Natural killer cell (primary cell): ENCODE measurements around the gene NOSIP. TPM values are rescaled to one million over a fixed set of nuclear protein-coding genes. Genes with fewer than 3 reads are reported as not detected.
A peak's percentile ranks its signal among the peaks of the same experiment; 100 is the strongest.

ENCODE experiments used
- ATAC-seq, 3 donors: fragments of 150-1000 bp in 2 of 3; fragments of 200-7000 bp in 1 of 3; cut with Tn5 transposase; 1 replicate in 1 of 3; 2 replicates in 2 of 3; pipeline ENCODE4 v1.10.0; 2021; ENCODE audit warnings: mild to moderate bottlenecking in 2 of 3, moderate library complexity in 2 of 3
- DNase-seq, 2 donors: peaks; one replicate each; pipeline versions ENCODE4 v3.0.0 to v3.0.0-alpha.2; 2013 to 2021; ENCODE audit warnings: mixed read lengths in 1 of 2
- H3K27ac ChIP-seq: one replicate; pipeline ENCODE4 v1.5.1; 2013; ENCODE audit warnings: mild to moderate bottlenecking, low read length
- H3K27me3 ChIP-seq: one replicate; pipeline ENCODE4 v1.6.1; 2013; ENCODE audit warnings: low read length; ENCODE audit not compliant: control insufficient read depth, insufficient read depth
- H3K36me3 ChIP-seq: one replicate; pipeline ENCODE4 v1.6.1; 2013; ENCODE audit warnings: low read length; ENCODE audit not compliant: control insufficient read depth, insufficient read depth
- H3K4me1 ChIP-seq: one replicate; pipeline ENCODE4 v1.6.1; 2013; ENCODE audit warnings: low read length; ENCODE audit not compliant: control insufficient read depth, insufficient read depth
- H3K4me3 ChIP-seq: one replicate; pipeline ENCODE4 v1.5.1; 2013; ENCODE audit warnings: low read length
- H3K9me3 ChIP-seq: one replicate; pipeline ENCODE4 v1.6.1; 2013; ENCODE audit warnings: low read length; ENCODE audit not compliant: control insufficient read depth, insufficient read depth
- H3K27ac Mint-ChIP-seq, 2 donors: one replicate each; pipeline ENCODE4 v1.8.0; 2022; ENCODE audit warnings: mild to moderate bottlenecking in 2 of 2, mixed read lengths in 2 of 2, moderate library complexity in 1 of 2
- H3K27me3 Mint-ChIP-seq, 2 donors: one replicate each; pipeline ENCODE4 v1.8.0; 2022; ENCODE audit warnings: low read depth in 2 of 2, mixed read lengths in 2 of 2
- H3K36me3 Mint-ChIP-seq: one replicate; pipeline ENCODE4 v1.8.0; 2022; ENCODE audit warnings: mixed read lengths
- H3K4me1 Mint-ChIP-seq, 2 donors: one replicate each; pipeline ENCODE4 v1.8.0; 2022; ENCODE audit warnings: mixed read lengths in 2 of 2
- H3K4me3 Mint-ChIP-seq: one replicate; pipeline ENCODE4 v1.8.0; 2022; ENCODE audit warnings: mild to moderate bottlenecking, moderate library complexity, mixed read lengths
- H3K9me3 Mint-ChIP-seq, 2 donors: one replicate each; pipeline ENCODE4 v1.8.0; 2022; ENCODE audit warnings: mixed read lengths in 2 of 2
- CTCF ChIP-seq: fragments of 200-600 bp; IDR thresholded peaks from one replicate; pipeline ENCODE4 v1.8.0; 2022; ENCODE audit warnings: antibody characterized with exemption
- WGBS: methylation state at CpG from one replicate; pipeline ENCODE4 v1.1.7; 2013; ENCODE audit warnings: missing lambda C conversion rate; ENCODE audit not compliant: insufficient coverage; 5-methylcytosine and 5-hydroxymethylcytosine counted together
- intact Hi-C: fragments of 100-400 bp; cut with micrococcal nuclease; formaldehyde crosslinking; loops from one replicate; pipeline ENCODE4 v1.14.2; 2022
- total RNA-seq, 4 donors: library from RNA; stranded (reverse); fragments of 120-200 nt in 1 of 4; gene quantifications; one replicate each; pipeline versions ENCODE4 v1.2.3 to v1.2.4, GENCODE V29; 2013 to 2022

The NOSIP gene
- total RNA-seq, 3 donors from 2014 or later (not counting 1 experiment from before 2014, with no cell fraction given): 46.7 to 63.6 (median 59.8) TPM

- ATAC-seq (no peak), DNase-seq (peak in 1 of 2 donors; percentile 66)
- H3K36me3 Mint-ChIP-seq: no peaks in the 10 kb centered on the region
- no peaks in the 10 kb centered on the region for H3K27me3 Mint-ChIP-seq
- no peak for TF ChIP-seq CTCF
- peak overlapping the region; percentile 25 for H3K4me3 Mint-ChIP-seq
- no peaks in the 10 kb centered on the region for H3K9me3 Mint-ChIP-seq
- peaks cover 87% of the 10 kb centered on the region for H3K4me1 ChIP-seq
- peaks cover 27 to 50% of the 10 kb centered on the region in 2 donors for H3K4me1 Mint-ChIP-seq
- H3K27me3 ChIP-seq: no peaks in the 10 kb centered on the region
- intact Hi-C loops: no loop called here
- no peak overlapping the region for H3K4me3 ChIP-seq
- 81% methylated on average over 7 of the region's 7 CpGs for WGBS
- no peaks in the 10 kb centered on the region for H3K9me3 ChIP-seq
- H3K27ac Mint-ChIP-seq: peak overlapping the region in 1 of 2 donors; percentile 72
- no peak overlapping the region for H3K27ac ChIP-seq
- H3K36me3 ChIP-seq: peaks cover 38% of the 10 kb centered on the region
These were observed 21.8 kb downstream of the NOSIP start for GRCh38 chr19:49558591-49558990.

- H3K27me3 Mint-ChIP-seq: no peaks in the 10 kb centered on the region
- intact Hi-C loops: no loop called here
- H3K4me1 Mint-ChIP-seq: peaks cover 29 to 50% of the 10 kb centered on the region in 2 donors
- WGBS: 91% methylated on average over 18 of the region's 18 CpGs
- DNase-seq (peak in 1 of 2 donors; percentile 41), ATAC-seq (no peak)
- Histone ChIP-seq H3K27ac (peak overlapping the region; percentile 11), H3K36me3 (peaks cover 38% of the 10 kb centered on the region), H3K4me1 (peaks cover 85% of the 10 kb centered on the region), H3K4me3 (no peak overlapping the region), H3K27me3 (no peaks in the 10 kb centered on the region), H3K9me3 (no peaks in the 10 kb centered on the region)
- H3K9me3 Mint-ChIP-seq: no peaks in the 10 kb centered on the region
- H3K36me3 Mint-ChIP-seq: no peaks in the 10 kb centered on the region
- H3K27ac Mint-ChIP-seq: peak overlapping the region in 1 of 2 donors; percentile 41
- TF ChIP-seq CTCF: no peak
- no peak overlapping the region for H3K4me3 Mint-ChIP-seq
These were observed 22.6 kb downstream of the NOSIP start for GRCh38 chr19:49557641-49558325.

GRCh38 chr19:49556412-49557398, 23.7 kb downstream of the NOSIP start:
- Mint-ChIP-seq H3K27ac (no peak overlapping the region), H3K9me3 (no peaks in the 10 kb centered on the region), H3K36me3 (no peaks in the 10 kb centered on the region), H3K4me1 (peaks cover 29 to 46% of the 10 kb centered on the region in 2 donors), H3K27me3 (no peaks in the 10 kb centered on the region), H3K4me3 (no peak overlapping the region)
- Histone ChIP-seq H3K4me1 (peaks cover 82% of the 10 kb centered on the region), H3K36me3 (peaks cover 38% of the 10 kb centered on the region), H3K27me3 (no peaks in the 10 kb centered on the region), H3K27ac (peak overlapping the region; percentile 29), H3K9me3 (no peaks in the 10 kb centered on the region), H3K4me3 (peak overlapping the region; percentile 12)
- DNase-seq (peak in 1 of 2 donors; percentile 63), ATAC-seq (no peak)
- intact Hi-C loops: no loop called here
- TF ChIP-seq CTCF: no peak
- WGBS: 92% methylated on average over 66 of the region's 66 CpGs
